ENCODE data around the gene RPS6KA1.

DNA sequence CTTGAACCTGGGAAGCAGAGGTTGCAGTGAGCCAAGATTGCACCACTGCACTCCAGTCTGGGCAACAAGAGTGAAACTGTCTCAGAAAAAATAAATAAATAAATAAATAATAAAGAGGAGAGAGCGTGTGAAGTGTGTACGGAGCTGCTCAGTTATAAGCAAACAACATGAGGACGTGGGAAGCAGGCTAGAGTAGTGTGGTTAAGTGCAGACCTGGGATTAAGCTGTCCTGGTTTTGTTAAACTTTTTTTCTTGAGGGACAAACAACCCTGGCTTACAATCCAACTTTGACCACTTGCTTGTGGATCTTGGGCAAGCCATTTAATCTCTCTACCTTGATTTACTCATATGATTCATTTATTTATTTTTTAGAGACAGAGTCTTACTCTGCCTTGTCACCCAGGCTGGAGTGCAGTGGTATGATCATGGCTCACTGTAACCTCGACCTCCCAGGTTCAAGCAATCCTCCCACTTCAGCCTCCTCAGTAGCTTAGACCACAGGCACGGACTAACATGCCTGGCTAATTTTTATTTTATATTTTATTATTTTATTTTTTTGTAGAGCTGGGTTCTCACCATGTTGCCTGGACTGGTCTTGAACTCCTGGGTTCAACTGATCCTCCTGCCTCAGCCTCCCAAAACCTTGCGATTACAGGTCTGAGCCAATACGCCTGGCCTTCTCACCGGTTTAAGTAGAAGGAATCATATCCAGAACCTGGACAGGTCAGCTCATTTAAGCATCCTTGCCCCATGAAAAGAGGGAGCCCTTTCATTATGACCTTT, 52.7 kb downstream of the RPS6KA1 start:
- no peak for TF ChIP-seq EZH2phosphoT487 (IDR thresholded peaks at IDR 0.05; ENCODE audit: borderline replicate concordance, low read depth, low read length)
- TF ChIP-seq, protein P1, sequence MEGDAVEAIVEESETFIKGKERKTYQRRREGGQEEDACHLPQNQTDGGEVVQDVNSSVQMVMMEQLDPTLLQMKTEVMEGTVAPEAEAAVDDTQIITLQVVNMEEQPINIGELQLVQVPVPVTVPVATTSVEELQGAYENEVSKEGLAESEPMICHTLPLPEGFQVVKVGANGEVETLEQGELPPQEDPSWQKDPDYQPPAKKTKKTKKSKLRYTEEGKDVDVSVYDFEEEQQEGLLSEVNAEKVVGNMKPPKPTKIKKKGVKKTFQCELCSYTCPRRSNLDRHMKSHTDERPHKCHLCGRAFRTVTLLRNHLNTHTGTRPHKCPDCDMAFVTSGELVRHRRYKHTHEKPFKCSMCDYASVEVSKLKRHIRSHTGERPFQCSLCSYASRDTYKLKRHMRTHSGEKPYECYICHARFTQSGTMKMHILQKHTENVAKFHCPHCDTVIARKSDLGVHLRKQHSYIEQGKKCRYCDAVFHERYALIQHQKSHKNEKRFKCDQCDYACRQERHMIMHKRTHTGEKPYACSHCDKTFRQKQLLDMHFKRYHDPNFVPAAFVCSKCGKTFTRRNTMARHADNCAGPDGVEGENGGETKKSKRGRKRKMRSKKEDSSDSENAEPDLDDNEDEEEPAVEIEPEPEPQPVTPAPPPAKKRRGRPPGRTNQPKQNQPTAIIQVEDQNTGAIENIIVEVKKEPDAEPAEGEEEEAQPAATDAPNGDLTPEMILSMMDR (conservative IDR thresholded peaks at IDR 0.05; ENCODE audit: low read length): no peak
